ENCODE results near the gene RHD.

Gene RHD

DNA sequence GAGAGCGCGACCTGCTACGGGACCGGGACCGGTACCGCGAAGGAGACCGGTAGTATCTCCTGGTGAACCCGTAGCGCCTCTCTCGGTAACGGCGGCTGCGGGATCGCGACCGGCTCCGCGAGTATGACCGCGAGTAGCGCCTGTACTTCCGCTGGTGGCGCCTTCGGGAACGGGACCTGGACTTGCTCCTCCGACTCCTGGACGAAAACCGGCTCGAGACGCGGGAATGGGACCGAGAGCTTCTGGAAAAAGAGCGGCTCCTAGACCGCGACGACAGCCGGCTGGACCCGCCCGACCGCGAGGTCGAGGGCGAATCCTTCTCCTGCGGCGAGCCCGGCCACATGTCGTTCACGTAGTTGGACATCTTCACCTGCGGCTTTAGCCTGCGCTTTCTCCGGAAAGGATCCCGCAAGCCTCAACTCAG lies 25.7 kb upstream of the RHD start:
- peaks cover 48% of the 10 kb centered on the region for H3K36me3 Mint-ChIP-seq (ENCODE audit: low read depth)
- no peaks in the 10 kb centered on the region for H3K9me3 Mint-ChIP-seq
- H3K4me3 Mint-ChIP-seq, result peak overlapping the region; percentile 91 to 100 (median 97)
- H3K27me3 Mint-ChIP-seq (ENCODE audit: low read depth), result no peaks in the 10 kb centered on the region
- peaks cover 23% of the 10 kb centered on the region for H3K4me1 Mint-ChIP-seq
- H3K27ac Mint-ChIP-seq, result peak overlapping the region; percentile 91 to 100 (median 98)
- TF ChIP-seq, protein P1, sequence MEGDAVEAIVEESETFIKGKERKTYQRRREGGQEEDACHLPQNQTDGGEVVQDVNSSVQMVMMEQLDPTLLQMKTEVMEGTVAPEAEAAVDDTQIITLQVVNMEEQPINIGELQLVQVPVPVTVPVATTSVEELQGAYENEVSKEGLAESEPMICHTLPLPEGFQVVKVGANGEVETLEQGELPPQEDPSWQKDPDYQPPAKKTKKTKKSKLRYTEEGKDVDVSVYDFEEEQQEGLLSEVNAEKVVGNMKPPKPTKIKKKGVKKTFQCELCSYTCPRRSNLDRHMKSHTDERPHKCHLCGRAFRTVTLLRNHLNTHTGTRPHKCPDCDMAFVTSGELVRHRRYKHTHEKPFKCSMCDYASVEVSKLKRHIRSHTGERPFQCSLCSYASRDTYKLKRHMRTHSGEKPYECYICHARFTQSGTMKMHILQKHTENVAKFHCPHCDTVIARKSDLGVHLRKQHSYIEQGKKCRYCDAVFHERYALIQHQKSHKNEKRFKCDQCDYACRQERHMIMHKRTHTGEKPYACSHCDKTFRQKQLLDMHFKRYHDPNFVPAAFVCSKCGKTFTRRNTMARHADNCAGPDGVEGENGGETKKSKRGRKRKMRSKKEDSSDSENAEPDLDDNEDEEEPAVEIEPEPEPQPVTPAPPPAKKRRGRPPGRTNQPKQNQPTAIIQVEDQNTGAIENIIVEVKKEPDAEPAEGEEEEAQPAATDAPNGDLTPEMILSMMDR (IDR thresholded peaks at IDR 0.05; ENCODE audit: unreplicated experiment in 3 of 3), result no peak

DNA sequence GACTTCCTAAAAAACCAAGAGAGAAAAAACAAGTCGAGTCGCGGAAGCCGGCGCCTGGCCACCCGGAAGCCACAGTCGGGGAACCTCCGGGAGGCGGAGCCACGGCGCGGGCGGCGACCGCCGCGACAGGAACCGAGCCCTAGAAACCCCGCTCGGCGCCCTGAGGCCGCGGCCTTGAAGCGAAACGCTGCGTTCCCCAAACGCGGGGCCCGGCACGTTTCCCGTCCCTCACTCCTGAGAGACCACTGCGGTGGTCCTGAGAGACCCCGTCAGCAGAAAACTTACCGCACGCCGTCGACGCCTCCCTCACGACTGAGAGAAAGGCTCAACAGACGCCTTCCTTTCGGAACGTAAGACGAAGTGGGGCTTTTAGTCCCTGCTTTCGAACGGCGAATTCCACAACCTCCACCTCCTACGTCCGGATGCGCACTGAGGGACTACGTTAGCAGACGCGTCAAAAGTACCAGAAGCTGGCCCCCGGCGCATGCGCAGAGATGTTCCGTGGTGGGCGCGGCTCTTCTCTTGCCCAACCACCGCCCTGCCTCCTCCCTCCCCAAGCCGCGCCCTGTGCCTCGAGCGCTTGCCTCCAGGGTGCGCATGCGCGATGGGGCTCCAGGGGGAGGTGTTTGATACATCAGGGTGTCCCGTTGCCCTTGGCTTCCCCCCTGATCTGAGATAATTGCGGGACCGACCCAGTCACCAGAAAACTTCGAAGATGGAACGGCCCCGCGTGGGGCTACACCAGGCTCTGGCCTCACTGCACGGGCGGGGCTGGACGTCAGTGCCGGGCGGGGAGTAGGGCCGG lies 25.1 kb upstream of the RHD start, which contains the start of gene RSRP1:
RSRP1 (minus strand) TSS at position 431 of the 805 bp plus-strand sequence. CDS start 491 bp downstream, outside the sequence.
- H3K27ac Mint-ChIP-seq, result peak within 1 kb of the TSS; percentile 91 to 100 (median 98)
- H3K36me3 Mint-ChIP-seq (ENCODE audit: low read depth), result peaks cover 44% of the 10 kb centered on the region
- H3K27me3 Mint-ChIP-seq (ENCODE audit: low read depth), result no peaks in the 10 kb centered on the region
- H3K4me1 Mint-ChIP-seq, result peaks cover 23% of the 10 kb centered on the region
- H3K4me3 Mint-ChIP-seq, result peak within 1 kb of the TSS; percentile 91 to 100 (median 97)
- TF ChIP-seq, protein P1 (IDR thresholded peaks at IDR 0.05; ENCODE audit: unreplicated experiment in 3 of 3), result no peak
- no peaks in the 10 kb centered on the region for H3K9me3 Mint-ChIP-seq

DNA sequence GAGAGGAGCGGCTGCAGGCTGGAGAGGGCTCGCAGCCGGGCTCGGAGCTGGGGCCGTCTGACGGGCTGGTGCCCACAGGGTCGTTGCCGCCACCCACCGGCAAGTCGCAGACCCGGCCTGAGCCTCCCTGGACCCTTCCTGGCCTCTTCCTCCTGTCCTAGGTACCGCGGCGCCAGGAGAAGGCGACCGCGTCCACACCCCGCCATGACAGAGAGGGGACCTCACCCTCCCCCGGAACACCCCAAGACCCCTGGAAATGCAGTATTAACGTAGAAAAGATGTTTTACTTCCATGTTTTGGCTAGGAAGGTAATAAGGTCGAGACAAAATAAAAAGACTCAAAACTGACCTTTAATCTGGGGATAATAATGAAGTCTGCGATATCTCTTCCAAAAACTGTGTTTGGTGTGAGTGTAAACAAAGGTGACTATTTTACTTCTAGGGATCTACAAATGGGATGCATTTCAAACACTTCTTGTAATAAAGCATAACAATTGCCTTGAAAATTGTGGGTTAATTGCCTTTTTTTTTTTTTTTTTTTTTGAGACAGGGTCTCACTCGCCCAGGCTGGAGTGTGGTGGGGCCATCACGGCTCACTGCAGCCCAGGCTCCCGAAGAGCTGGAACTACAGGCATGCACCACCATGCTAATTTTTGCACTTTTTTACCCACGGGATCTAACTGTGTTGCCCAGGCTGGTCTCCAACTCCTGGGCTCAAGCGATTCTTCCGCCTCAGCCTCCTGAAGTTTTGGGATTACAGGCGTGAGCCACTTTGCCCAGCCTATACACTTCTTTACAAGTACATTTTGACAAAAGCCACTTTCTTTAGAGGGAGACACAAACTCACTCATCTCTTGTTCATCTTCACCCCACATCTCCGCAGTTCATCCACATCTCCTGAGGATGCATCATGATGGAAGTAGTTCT lies 24.2 kb upstream of the RHD start:
- peaks cover 23% of the 10 kb centered on the region for H3K4me1 Mint-ChIP-seq
- no peaks in the 10 kb centered on the region for H3K27me3 Mint-ChIP-seq (ENCODE audit: low read depth)
- peak overlapping the region; percentile 91 to 100 (median 97) for H3K4me3 Mint-ChIP-seq
- no peaks in the 10 kb centered on the region for H3K9me3 Mint-ChIP-seq
- TF ChIP-seq, protein P1 (IDR thresholded peaks at IDR 0.05; ENCODE audit: unreplicated experiment in 3 of 3), result peak; percentile 18 to 37 (median 20)
- peaks cover 35% of the 10 kb centered on the region for H3K36me3 Mint-ChIP-seq (ENCODE audit: low read depth)
- H3K27ac Mint-ChIP-seq, result peak overlapping the region; percentile 91 to 100 (median 98)

DNA sequence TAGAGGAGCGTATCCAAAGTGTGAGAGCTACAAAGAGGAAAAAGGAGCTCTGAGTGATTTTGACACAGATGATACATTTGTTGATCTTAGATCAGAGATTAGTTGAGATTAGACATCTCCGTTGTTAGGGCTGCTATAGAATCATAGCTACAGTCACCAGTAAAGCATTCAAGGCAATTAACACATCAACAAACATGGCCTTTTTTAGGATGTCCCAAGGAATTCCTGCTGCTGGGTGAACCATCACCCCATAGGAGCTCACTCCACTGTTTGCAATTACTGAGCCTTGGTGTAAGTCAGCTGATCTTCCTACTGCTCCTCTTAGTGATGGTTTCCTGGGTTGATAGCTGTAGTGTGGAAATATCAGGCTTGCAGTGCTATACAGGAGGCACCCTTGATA lies 18.4 kb upstream of the RHD start:
- Mint-ChIP-seq H3K4me3 (no peak overlapping the region), H3K27me3 (ENCODE audit: low read depth) (no peaks in the 10 kb centered on the region), H3K4me1 (no peaks in the 10 kb centered on the region), H3K27ac (no peak overlapping the region), H3K36me3 (ENCODE audit: low read depth) (no peaks in the 10 kb centered on the region), H3K9me3 (no peaks in the 10 kb centered on the region)
- TF ChIP-seq, protein P1 (IDR thresholded peaks at IDR 0.05; ENCODE audit: unreplicated experiment in 3 of 3), result no peak

DNA sequence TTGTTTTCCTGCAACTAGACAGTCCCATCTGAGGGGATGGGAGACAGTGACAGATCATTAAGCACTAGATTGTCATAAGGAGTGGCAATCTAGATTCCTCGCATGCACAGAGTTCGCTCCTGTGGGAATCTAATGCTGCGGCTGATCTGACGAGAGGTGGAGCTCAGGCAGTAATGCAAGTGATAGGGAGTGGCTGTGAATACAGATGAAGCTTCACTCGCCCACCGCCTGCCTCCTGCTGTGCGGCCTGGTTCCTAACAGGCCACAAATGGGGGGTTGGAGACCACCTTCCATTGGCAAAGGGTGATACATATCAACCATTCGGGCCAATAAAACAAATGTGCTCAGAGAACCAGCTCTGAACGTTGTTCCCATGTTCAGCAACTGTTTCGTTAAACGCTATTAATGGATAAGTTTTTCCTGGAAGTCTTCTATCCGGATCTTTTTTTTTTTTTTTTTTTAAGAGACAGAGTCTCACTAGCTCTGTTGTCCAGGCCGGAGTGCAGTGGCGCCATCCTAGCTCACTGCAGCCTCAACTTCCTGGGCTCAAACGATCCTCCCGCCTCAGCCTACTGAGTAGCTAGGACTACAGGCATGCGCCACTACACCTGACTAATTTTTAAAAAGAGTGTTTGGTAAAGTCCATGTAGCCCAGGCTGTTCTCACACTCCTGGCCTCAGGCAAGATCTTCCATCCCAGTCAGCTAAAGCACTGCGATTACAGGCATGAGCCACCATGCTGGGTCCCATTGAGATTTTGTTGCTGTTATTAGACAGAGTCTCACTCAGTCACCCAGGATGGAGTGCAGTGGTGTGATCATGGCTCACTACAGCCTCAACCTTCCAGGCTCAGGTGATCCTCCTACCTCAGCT lies 16.4 kb upstream of the RHD start:
- TF ChIP-seq, protein P1 (IDR thresholded peaks at IDR 0.05; ENCODE audit: unreplicated experiment in 3 of 3), result no peak
- Mint-ChIP-seq H3K36me3 (ENCODE audit: low read depth) (no peaks in the 10 kb centered on the region), H3K27ac (peak overlapping the region in 1 of 3 experiments; percentile 19), H3K4me3 (no peak overlapping the region), H3K27me3 (ENCODE audit: low read depth) (no peaks in the 10 kb centered on the region), H3K9me3 (no peaks in the 10 kb centered on the region), H3K4me1 (no peaks in the 10 kb centered on the region)

All from nephron (organoid).